ENCODE measurements around the gene SLC12A6.

SLC12A6 gene

GRCh38 chr15:34185666-34186065, 151.9 kb downstream of the SLC12A6 start:
- no peak for DNase-seq

- DNase-seq: no peak
These were observed 154.6 kb downstream of the SLC12A6 start for GRCh38 chr15:34182942-34183341.
